Measurements from ENCODE around the gene EFCAB6.

Gene EFCAB6

GRCh38 chr22:43706571-43707328, 105.4 kb downstream of the EFCAB6 start:
- no peaks in the 10 kb centered on the region for H3K4me1 ChIP-seq (ENCODE audit: insufficient read depth, poor library complexity, severe bottlenecking)
- no peak overlapping the region for H3K27ac ChIP-seq (ENCODE audit: poor library complexity, severe bottlenecking)
- no peak for DNase-seq (ENCODE audit: low spot score)
- peaks cover 3% of the 10 kb centered on the region for H3K9me3 ChIP-seq (ENCODE audit: severe bottlenecking)
- H3K4me3 ChIP-seq (ENCODE audit: severe bottlenecking) = no peak overlapping the region
- no peak for ATAC-seq (ENCODE audit: low read depth)
- H3K36me3 ChIP-seq (ENCODE audit: low read depth) = no peaks in the 10 kb centered on the region
- peaks cover 8% of the 10 kb centered on the region for H3K27me3 ChIP-seq (ENCODE audit: insufficient read depth, poor library complexity, severe bottlenecking)
- TF ChIP-seq CTCF (IDR thresholded peaks at IDR 0.05; ENCODE audit: poor library complexity, severe bottlenecking) = no peak

- no peaks in the 10 kb centered on the region for H3K36me3 ChIP-seq (ENCODE audit: low read depth)
- H3K27me3 ChIP-seq (ENCODE audit: insufficient read depth, poor library complexity, severe bottlenecking) = peaks cover 5% of the 10 kb centered on the region
- no peak overlapping the region for H3K27ac ChIP-seq (ENCODE audit: poor library complexity, severe bottlenecking)
- no peak for TF ChIP-seq CTCF (IDR thresholded peaks at IDR 0.05; ENCODE audit: poor library complexity, severe bottlenecking)
- DNase-seq (ENCODE audit: low spot score) (no peak), ATAC-seq (ENCODE audit: low read depth) (no peak)
- no peak overlapping the region for H3K4me3 ChIP-seq (ENCODE audit: severe bottlenecking)
- H3K4me1 ChIP-seq (ENCODE audit: insufficient read depth, poor library complexity, severe bottlenecking) = no peaks in the 10 kb centered on the region
- peaks cover 3% of the 10 kb centered on the region for H3K9me3 ChIP-seq (ENCODE audit: severe bottlenecking)
These were observed 106.0 kb downstream of the EFCAB6 start for GRCh38 chr22:43706151-43706550.

GRCh38 chr22:43704051-43704450, 108.1 kb downstream of the EFCAB6 start:
- no peaks in the 10 kb centered on the region for H3K4me1 ChIP-seq (ENCODE audit: insufficient read depth, poor library complexity, severe bottlenecking)
- no peaks in the 10 kb centered on the region for H3K27me3 ChIP-seq (ENCODE audit: insufficient read depth, poor library complexity, severe bottlenecking)
- ATAC-seq (ENCODE audit: low read depth) (no peak), DNase-seq (ENCODE audit: low spot score) (no peak)
- no peak for TF ChIP-seq CTCF (IDR thresholded peaks at IDR 0.05; ENCODE audit: poor library complexity, severe bottlenecking)
- H3K27ac ChIP-seq (ENCODE audit: poor library complexity, severe bottlenecking) = no peak overlapping the region
- H3K36me3 ChIP-seq (ENCODE audit: low read depth) = no peaks in the 10 kb centered on the region
- H3K9me3 ChIP-seq (ENCODE audit: severe bottlenecking) = peaks cover 3% of the 10 kb centered on the region
- H3K4me3 ChIP-seq (ENCODE audit: severe bottlenecking) = no peak overlapping the region

GRCh38 chr22:43698403-43698802, 113.7 kb downstream of the EFCAB6 start:
- ATAC-seq (ENCODE audit: low read depth) (no peak), DNase-seq (ENCODE audit: low spot score) (no peak)
- no peaks in the 10 kb centered on the region for H3K4me1 ChIP-seq (ENCODE audit: insufficient read depth, poor library complexity, severe bottlenecking)
- no peak for TF ChIP-seq CTCF (IDR thresholded peaks at IDR 0.05; ENCODE audit: poor library complexity, severe bottlenecking)
- H3K36me3 ChIP-seq (ENCODE audit: low read depth) = no peaks in the 10 kb centered on the region
- H3K27ac ChIP-seq (ENCODE audit: poor library complexity, severe bottlenecking) = no peak overlapping the region
- peaks cover 5% of the 10 kb centered on the region for H3K27me3 ChIP-seq (ENCODE audit: insufficient read depth, poor library complexity, severe bottlenecking)
- no peaks in the 10 kb centered on the region for H3K9me3 ChIP-seq (ENCODE audit: severe bottlenecking)
- H3K4me3 ChIP-seq (ENCODE audit: severe bottlenecking) = no peak overlapping the region

GRCh38 chr22:43697894-43698293, 114.2 kb downstream of the EFCAB6 start:
- Histone ChIP-seq H3K4me3 (ENCODE audit: severe bottlenecking) (no peak overlapping the region), H3K27ac (ENCODE audit: poor library complexity, severe bottlenecking) (no peak overlapping the region), H3K27me3 (ENCODE audit: insufficient read depth, poor library complexity, severe bottlenecking) (peaks cover 5% of the 10 kb centered on the region), H3K36me3 (ENCODE audit: low read depth) (no peaks in the 10 kb centered on the region), H3K4me1 (ENCODE audit: insufficient read depth, poor library complexity, severe bottlenecking) (no peaks in the 10 kb centered on the region), H3K9me3 (ENCODE audit: severe bottlenecking) (no peaks in the 10 kb centered on the region)
- no peak for TF ChIP-seq CTCF (IDR thresholded peaks at IDR 0.05; ENCODE audit: poor library complexity, severe bottlenecking)
- ATAC-seq (ENCODE audit: low read depth) (no peak), DNase-seq (ENCODE audit: low spot score) (no peak)
